DND-41 (cell line): Measurements from ENCODE around the gene MAP2K5.

Experiments used
- CTCF ChIP-seq: IDR thresholded peaks from 2 replicates; pipeline ENCODE4 v1.5.1; 2012; ENCODE audit warnings: borderline replicate concordance, low read length, moderate library complexity, mild to moderate bottlenecking; ENCODE audit not compliant: poor library complexity, severe bottlenecking; ENCODE audit errors: extremely low read depth
- EZH2 ChIP-seq: IDR thresholded peaks from 3 replicates; pipeline ENCODE4 v1.6.1; 2012; ENCODE audit warnings: borderline replicate concordance, low read depth, mild to moderate bottlenecking, moderate library complexity, low read length, inconsistent platforms; ENCODE audit not compliant: severe bottlenecking

GRCh38 chr15:67571648-67572415 lies 29.3 kb downstream of the MAP2K5 start:
- TF ChIP-seq CTCF (no peak), EZH2 (no peak)
